GM08714 (cell line): ENCODE measurements around the gene STRN4.
"Not testable (repeated sequence)": the region's sequence is repeated elsewhere in the genome, so short reads cannot be mapped to it uniquely, and the experiment has no call there.

Experiments
- H3K4me3 ChIP-seq: fragments of 200-500 bp; sonication (Bioruptor generic); 2 replicates; pipeline ENCODE4 v1.5.1; 2014; ENCODE audit warnings: mild to moderate bottlenecking, low read length, inconsistent platforms
- ZNF274 ChIP-seq: IDR thresholded peaks from 2 replicates; pipeline ENCODE4 v1.6.1; 2012; ENCODE audit warnings: mild to moderate bottlenecking, low read depth, low read length

STRN4 gene

DNA sequence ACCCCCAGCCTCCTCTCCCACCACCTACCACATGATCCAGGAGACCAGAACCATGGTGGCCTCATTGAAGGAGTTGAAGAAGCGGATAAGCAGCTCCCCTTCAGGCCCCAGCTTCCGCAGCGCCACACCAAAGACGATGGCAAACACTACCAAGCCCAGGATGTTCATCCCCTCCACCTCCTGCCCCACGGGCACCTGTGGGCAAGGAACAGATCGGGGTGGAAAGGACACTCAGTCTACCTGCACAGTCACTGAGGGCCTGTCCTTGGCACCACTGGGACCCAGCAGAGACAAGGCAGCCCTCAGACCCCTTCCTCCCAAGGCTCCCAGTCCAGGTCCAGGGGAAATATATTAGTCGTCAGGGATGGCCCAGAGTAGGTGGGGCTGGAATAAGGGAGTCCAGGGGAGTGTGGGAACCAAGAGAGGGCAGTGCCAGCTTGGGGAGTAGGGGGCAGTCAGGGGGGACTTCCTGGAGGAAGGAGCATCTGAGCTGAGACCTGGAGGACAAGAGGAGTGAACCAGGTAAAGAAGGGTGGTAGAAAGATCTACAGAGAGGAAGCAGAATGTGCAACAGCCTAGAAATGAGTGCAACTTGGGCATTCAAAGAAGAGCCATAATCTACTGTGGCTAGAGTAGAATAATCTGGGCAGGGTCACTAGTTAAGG lies 36.2 kb upstream of the STRN4 start:
- no peak overlapping the region for H3K4me3 ChIP-seq
- no peak for TF ChIP-seq ZNF274

DNA sequence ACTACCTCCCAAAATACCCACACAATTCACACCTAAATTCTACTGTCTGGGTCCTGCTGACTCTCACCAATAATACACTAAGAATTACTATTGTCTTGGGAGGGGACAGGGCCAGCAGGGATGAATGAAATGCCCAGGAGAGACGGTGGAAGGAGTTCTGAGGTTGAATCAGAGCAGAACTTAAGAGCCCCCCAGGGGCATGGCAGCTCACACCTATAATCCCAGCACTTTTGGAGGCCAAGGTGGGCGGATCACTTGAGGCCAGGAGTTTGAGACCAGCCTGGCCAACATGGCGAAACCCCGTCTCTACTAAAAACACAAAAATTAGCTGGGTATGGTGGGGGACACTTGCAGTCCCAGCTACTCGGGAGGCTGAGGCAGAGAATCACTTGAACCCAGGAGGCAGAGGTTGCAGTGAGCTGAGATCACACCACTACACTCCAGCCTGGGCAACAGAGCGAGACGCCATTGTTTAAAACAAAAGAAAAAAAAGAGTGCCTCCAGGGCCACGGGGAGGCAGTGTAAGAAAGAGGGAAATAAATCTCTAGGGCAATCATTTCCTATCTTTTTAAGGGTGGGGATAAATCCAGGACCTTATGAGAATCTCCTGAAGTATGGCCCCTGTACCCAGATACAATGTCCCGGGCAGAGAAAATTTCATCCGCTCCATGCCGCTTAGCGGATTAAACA lies 31.9 kb upstream of the STRN4 start:
- not testable (repeated sequence) for H3K4me3 ChIP-seq

DNA sequence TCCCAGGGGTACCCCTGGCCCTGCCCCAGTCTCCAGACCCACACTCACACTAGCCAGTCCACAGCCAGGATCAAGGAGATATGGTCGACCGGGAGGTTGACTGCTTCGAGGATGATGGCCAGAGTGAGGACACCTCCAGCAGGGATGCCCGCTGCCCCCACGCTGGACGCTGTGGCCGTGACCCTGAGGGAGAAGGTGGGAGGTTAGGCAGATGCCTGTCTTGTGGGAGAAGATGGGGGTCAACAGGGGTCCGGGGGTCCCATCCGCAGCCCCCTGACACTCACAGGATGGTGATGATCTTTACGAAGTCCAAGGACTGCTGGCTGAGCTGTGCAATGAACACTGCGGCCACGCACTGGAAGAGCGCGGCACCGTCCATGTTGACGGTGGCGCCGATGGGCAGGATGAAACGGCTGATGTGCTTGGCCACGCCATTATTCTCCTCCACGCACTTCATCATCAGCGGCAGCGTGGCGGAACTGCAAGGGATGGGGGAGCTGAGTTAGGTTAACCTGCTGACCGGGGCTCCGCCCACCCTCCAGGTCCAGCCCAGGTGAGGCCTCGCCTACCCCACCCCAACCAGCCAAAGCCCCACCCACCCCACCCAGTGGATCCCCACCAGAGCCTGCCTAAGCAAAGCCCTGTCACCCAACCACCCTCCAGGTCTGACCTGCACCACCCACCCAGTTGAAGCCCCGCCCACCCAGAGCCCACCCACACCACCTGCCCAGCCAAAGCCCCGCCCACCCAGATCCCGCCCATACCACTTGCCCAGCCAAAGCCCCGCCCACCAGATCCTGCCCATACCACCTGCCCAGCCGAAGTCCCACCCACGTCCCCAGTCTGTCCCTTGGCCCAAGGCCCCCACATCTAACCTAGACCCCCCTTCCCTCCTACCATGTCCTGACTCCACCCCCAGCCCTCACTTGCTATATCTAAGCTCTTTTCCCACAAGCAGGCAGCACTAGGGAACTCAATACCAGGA lies 31.0 kb upstream of the STRN4 start:
- no peak for TF ChIP-seq ZNF274
- no peak overlapping the region for H3K4me3 ChIP-seq

DNA sequence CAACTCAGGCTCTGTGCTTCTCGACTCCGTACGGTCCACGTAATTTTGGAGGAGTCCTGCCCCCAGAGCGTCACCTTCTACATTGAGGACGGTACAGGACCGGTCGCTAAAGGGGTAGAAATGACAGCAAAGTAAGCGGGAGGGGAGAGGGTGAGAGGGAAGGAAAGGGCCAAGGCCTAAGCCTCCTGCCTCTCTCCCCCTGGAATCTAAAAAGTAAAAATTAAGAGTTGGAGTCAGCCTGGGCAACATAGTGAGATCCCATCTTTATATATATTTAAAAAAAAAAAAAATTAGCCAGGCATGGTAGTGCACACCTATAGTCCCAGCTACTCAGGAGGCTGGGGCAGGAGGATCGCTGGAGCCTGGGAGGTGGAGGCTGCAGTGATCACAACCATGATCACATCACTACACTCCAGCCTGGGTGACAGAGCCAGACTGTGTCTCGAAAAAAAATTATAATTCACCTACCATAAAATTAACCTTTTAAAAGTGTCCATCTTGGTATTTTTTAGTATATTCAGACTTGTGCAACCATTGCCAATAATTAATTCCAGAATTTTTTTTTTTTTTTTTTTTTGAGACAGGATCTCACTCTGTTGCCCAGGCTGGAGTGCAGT lies 29.5 kb upstream of the STRN4 start:
- no peak for TF ChIP-seq ZNF274
- no peak overlapping the region for H3K4me3 ChIP-seq

DNA sequence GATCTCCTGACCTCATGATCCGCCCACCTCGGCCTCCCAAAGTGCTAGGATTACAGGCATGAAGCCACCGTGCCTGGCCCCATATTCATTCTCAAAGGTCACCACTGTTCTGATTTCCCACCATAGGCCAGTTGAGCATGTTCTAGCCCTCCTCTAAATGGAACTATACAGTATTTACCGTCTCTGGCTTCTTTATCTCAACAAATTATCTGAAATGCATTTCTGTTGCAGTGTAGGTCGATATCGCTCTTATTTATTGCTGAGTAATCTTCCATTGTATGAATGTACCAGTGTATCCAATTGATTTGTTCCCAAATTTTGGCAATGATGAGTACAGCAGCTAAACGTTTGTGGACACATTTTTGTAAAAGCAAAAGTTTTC lies 26.8 kb upstream of the STRN4 start:
- no peak overlapping the region for H3K4me3 ChIP-seq
- TF ChIP-seq ZNF274: no peak

DNA sequence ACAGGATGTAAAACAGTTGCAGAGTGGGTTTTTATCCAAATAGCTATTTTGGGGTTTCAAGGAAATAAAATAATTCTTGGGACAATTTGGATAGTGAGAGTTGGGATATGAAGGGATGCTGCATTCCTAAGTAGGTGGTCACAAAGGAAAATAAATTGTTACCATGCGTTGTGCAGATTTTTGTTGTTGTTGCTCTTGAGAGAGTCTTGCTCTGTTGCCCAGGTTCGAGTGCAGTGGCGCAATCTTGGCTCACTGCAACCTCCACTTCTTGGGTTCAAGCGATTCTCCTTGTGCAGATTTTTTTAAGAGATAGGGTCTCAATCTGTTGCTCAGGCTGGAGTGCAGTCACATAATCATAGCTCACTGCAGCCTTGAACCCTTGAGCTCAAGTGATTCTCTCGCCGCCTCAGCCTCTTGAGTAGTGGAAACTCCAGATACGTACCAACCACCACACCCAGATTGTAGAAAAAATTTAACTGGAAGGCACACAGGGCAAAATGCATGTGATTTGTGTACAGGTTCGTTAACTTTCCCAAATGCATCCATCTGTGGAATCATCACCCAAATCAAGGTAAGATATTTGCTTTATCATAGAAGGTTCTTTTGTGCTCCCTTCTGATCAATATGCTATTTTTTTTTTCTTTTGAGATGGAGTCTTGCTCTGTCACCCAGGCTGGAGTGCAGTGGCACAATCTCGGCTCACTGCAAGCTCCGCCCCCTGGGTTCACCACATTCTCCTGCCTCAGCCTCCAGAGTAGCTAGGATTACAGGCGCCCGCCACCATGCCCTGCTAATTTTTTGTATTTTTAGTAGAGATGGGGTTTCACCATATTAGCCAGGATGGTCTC lies 26.1 kb upstream of the STRN4 start:
- no peak overlapping the region for H3K4me3 ChIP-seq
- no peak for TF ChIP-seq ZNF274

DNA sequence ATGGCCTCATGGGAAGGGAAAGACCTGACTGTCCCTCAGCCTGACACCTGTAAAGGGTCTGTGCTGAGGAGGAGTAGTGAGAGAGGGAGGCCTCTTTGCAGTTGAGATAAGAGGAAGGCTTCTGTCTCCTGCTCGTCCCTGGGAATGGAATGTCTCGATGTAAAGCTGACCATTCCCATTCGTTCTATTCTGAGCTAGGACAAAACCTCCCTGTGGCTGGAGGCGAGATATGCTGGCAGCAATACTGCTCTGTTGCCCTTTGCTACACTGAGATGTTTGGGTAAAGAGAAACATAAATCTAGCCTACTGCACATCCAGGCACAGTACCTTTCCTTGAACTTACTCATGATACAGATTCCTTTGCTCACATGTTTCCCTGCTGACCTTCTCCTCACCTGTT lies 22.5 kb upstream of the STRN4 start:
- H3K4me3 ChIP-seq: not testable (repeated sequence)

DNA sequence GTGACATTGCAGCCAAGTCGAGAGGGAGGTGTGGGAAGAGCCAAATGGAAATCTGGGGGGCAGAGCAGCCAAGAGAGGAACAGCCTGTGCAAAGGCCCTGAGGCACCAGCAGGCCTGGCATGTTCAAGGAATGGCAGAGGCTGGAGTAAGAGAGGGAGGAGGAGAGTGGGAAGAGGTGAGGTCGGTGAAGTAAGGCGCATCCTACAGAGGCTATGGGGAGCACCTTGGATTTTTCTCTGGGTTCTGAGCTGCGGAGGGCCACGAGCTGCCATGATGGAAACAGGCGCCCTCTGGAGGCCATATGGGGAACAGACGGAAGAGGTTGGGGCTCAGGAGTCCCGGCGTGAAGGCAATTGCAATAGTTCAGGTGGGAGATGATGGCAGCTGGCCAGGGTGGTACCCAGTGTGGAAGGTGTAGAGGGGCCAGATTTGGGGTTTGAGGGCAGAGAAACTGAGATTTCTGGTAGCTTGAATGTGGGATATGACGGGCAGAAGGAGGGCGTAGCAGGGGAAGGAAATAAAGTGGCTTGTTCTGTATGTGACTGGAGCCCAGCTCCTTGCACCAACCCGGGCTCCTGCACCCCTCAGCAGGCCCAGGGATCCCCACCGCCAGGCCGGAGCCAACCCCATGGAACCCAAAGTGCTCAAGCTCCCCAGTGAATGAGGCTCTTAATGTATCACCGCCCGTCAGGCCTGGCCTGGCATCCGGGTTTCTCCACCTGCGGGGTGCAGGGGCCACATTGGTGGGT lies 20.5 kb upstream of the STRN4 start:
- no peak for TF ChIP-seq ZNF274
- no peak overlapping the region for H3K4me3 ChIP-seq

DNA sequence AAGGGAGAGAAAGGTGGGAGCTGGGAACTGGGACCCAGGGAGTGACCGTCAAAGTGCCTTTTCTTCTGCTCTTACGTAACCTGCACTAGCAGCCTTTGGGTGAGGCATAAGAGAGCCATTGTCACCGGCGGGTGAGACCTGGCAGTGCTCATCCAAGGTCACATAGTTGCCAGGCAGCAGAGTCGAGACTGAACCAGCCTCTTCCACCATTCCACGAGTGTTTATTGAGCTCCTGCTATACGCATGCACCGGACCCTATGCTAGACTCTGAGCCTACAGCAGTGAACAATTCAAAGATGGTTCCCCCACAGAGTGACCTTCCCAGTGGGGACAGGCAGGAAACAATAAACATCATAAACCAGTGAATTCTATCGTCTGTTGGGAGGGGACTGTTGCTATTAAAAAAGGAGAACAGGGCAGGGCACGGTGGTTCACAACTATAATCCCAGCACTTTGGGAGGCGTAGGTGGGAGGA lies 18.6 kb upstream of the STRN4 start:
- TF ChIP-seq ZNF274: no peak
- H3K4me3 ChIP-seq: no peak overlapping the region

DNA sequence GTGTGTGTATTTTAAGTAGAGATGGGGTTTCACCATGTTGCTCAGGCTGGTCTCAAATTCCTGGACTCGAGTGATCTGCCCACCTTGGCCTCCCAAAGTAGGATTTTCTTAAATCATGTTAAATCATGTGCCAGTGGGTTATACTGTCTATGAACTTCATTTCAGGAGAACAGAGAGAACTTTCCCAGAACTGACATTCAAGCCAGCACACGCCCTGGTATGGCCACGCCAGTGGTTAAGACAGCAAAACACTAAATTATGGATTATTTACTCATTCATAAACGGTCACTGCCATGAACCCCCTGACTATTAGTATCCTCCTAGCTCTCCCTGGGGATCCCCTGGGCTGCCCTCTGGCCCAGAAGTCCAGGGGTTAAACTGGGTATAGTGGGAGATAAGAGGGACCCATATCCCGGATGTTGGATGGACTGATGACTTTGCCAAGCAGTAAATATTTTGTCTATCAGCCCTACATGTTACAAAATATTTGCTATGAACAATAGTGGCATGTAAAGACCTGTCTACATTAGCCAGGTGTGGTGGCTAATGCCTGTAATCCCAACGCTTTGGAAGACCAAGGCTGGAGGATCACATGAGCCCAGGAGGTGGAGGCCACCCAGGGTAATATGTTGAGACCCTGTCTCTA lies 16.1 kb upstream of the STRN4 start:
- no peak overlapping the region for H3K4me3 ChIP-seq
- TF ChIP-seq ZNF274: no peak

DNA sequence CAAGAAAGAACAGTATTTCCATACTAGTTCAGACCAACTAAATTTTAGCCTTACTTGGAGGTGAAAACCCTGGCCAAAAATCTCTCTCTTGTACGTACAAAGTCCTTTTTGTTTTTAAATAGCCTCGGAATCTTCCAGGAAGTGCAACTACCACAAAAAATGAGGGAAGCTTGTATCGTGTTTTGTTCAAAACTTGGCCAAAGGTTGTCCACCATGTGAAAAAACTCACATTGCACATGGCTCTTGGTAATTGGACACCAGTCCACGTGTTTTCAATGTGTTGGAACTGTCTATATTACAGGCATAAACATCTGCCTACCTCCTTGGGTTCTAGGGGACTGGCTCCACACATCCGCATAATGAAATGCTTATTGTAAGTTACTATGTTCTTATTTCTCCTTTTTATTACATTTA lies 15.2 kb upstream of the STRN4 start:
- no peak overlapping the region for H3K4me3 ChIP-seq
- no peak for TF ChIP-seq ZNF274

DNA sequence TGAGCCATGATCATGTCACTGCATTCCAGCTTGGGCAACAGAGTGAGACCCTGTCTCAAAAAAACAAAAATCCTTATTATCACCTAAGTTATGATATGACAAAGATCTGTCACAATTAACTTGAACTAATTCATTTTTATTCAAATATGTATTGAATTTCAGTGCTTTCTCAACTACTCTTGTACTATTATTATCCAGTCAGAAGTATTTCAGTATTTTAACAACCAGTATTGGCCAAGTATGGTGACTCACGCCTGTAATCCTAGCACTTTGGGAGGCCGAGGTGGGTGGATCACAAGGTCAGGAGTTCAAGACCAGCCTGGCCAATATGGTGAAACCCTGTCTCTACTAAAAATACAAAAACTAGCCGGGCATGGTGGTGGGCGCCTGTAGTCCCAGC lies 14.6 kb upstream of the STRN4 start:
- not testable (repeated sequence) for H3K4me3 ChIP-seq

DNA sequence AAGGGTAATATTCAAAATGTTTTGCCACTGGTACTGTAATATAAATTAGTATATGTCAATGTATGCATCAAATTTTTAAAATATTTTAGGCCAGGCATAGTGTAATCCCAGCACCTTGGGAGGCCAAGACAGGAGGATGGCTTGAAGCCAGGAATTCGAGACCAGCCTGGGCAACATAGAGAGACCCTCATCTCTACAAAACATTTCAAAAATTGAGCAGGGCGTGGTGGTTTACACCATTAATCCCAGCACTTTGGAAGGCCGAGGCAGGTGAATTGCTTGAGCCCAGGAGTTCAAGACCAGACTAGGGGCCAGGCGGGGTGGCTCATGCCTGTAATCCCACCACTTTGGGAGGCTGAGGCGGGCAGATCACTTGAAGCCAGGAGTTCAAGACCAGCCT lies 14.1 kb upstream of the STRN4 start:
- no peak for TF ChIP-seq ZNF274
- no peak overlapping the region for H3K4me3 ChIP-seq
